GM12878 (cell line): ENCODE data around the gene SNX30. TPM values are rescaled to one million over a fixed set of nuclear protein-coding genes. Genes with fewer than 3 reads are reported as not detected.

ENCODE experiments used
- ATAC-seq: fragments of 200-7000 bp; cut with Tn5 transposase; 3 replicates; pipeline ENCODE4 v1.9.1; 2020; ENCODE audit warnings: mild to moderate bottlenecking, moderate library complexity
- BruUV-seq: library from RNA; stranded (reverse); fragments of 400-500 nt; replicated peaks from 2 replicates; lab custom pipeline; 2021; lab: Mats Ljungman, UMichigan
- CTCF ChIA-PET: fragments of 300-600 bp; sonication (Branson Sonifier 250); formaldehyde crosslinking; extraction: SDS; loops from one replicate; lab custom pipeline; 2021; ENCODE audit warnings: inconsistent platforms; lab: Yijun Ruan, JAX
- POLR2A ChIA-PET: fragments of 350-600 bp; formaldehyde crosslinking; extraction: SDS; loops from one replicate; lab custom pipeline; 2021; ENCODE audit warnings: inconsistent platforms; lab: Charles Lee
- RAD21 ChIA-PET: fragments of 300-600 bp; sonication (Branson Sonifier 250); formaldehyde crosslinking; loops from one replicate; lab custom pipeline; 2023; ENCODE audit warnings: antibody characterized with exemption; ENCODE audit not compliant: unreplicated experiment; lab: Charles Lee
- SMC1A ChIA-PET: fragments of 300-600 bp; sonication (Branson Sonifier 250); formaldehyde crosslinking; loops from one replicate; lab custom pipeline; 2023; ENCODE audit not compliant: unreplicated experiment, uncharacterized antibody; lab: Charles Lee
- DNase-seq: peaks from one replicate; pipeline ENCODE4 v3.0.0-alpha.2; 2011; ENCODE audit warnings: low read depth, low spot score
- FAIRE-seq: peaks from 3 replicates; lab custom pipeline; 2011; peaks lifted over from hg19 to GRCh38; lab: Jason Lieb, UNC
- H2AFZ ChIP-seq: 2 replicates; pipeline ENCODE4 v1.6.0; 2011; ENCODE audit warnings: low read depth, low read length, control low read depth; ENCODE audit not compliant: control insufficient read depth
- H3K27ac ChIP-seq: 2 replicates; pipeline ENCODE4 v1.5.1; 2011; ENCODE audit warnings: control low read depth; ENCODE audit not compliant: control insufficient read depth, insufficient read depth
- H3K27me3 ChIP-seq, 2 experiments: replicated peaks in 1 of 2; 2 replicates each; pipeline versions ENCODE4 v1.6.0 to v1.6.1; 2011; ENCODE audit warnings: low read length in 1 of 2; ENCODE audit not compliant: control insufficient read depth in 2 of 2, insufficient read depth in 2 of 2
- H3K36me3 ChIP-seq, 2 experiments: 2 replicates each; pipeline ENCODE4 v1.5.1; 2011; ENCODE audit warnings: low read length in 1 of 2; ENCODE audit not compliant: control insufficient read depth in 2 of 2, insufficient read depth in 2 of 2
- H3K4me1 ChIP-seq: 2 replicates; pipeline ENCODE4 v1.6.1; 2011; ENCODE audit warnings: mild to moderate bottlenecking, low read length, moderate library complexity, mixed read lengths; ENCODE audit not compliant: control insufficient read depth, insufficient read depth
- H3K4me2 ChIP-seq: 2 replicates; pipeline ENCODE4 v1.6.0; 2011; ENCODE audit warnings: control low read depth; ENCODE audit not compliant: control insufficient read depth, insufficient read depth
- H3K4me3 ChIP-seq: fragments of 200-600 bp; sonication (generic); 2 replicates; pipeline ENCODE4 v1.5.1; 2016
- H3K79me2 ChIP-seq: 2 replicates; pipeline ENCODE4 v1.6.0; 2011; ENCODE audit warnings: low read length; ENCODE audit not compliant: control insufficient read depth, insufficient read depth
- H3K9ac ChIP-seq: 2 replicates; pipeline ENCODE4 v1.8.0; 2011; ENCODE audit warnings: low read length, control low read depth, mixed read lengths; ENCODE audit not compliant: control insufficient read depth, insufficient read depth
- H3K9me3 ChIP-seq: replicated peaks from 3 replicates; pipeline ENCODE4 v1.5.1; 2011; ENCODE audit warnings: mild to moderate bottlenecking, low read length; ENCODE audit not compliant: control insufficient read depth, insufficient read depth
- H4K20me1 ChIP-seq: 2 replicates; pipeline ENCODE4 v1.6.0; 2011; ENCODE audit not compliant: control insufficient read depth, insufficient read depth
- IRF4 ChIP-seq: IDR thresholded peaks from 2 replicates; pipeline ENCODE4 v1.6.1; 2011; ENCODE audit warnings: low read depth, low read length
- NR2F1 ChIP-seq: fragments of 450-650 bp; conservative IDR thresholded peaks from 2 replicates; pipeline ENCODE4 v1.6.1; 2017; ENCODE audit warnings: mild to moderate bottlenecking
- SREBF2 ChIP-seq: IDR thresholded peaks from 2 replicates; pipeline ENCODE4 v1.6.1; 2012; ENCODE audit warnings: mild to moderate bottlenecking, low read length
- TAF1 ChIP-seq: IDR thresholded peaks from 2 replicates; pipeline ENCODE4 v1.6.1; 2011; ENCODE audit warnings: mild to moderate bottlenecking, low read depth, low read length, borderline replicate concordance
- USF2 ChIP-seq: IDR thresholded peaks from 2 replicates; pipeline ENCODE4 v1.6.1; 2011; ENCODE audit warnings: low read depth, low read length, improper control_type of control experiment, borderline replicate concordance
- WRNIP1 ChIP-seq: IDR thresholded peaks from 2 replicates; pipeline ENCODE4 v1.6.1; 2011; ENCODE audit warnings: low read depth, low read length, improper control_type of control experiment, borderline replicate concordance
- ZBED1 ChIP-seq: IDR thresholded peaks from 2 replicates; pipeline ENCODE4 v1.6.1; 2016; ENCODE audit warnings: borderline replicate concordance
- WGBS: methylation state at CpG from one replicate; pipeline ENCODE4 v1.1.6; 2016; ENCODE audit warnings: low lambda C conversion rate; ENCODE audit not compliant: insufficient replicate concordance, insufficient coverage; ENCODE audit errors: missing lambda C conversion rate; 5-methylcytosine and 5-hydroxymethylcytosine counted together
- in situ Hi-C: fragments of 300-500 bp; cut with MboI; formaldehyde crosslinking; loops from 9 replicates; pipeline ENCODE4 v1.14.3; 2018; ENCODE audit warnings: mixed read lengths
- intact Hi-C: fragments of 100-400 bp; cut with micrococcal nuclease; formaldehyde crosslinking; loops from one replicate; pipeline ENCODE4 v1.14.2; 2022; ENCODE audit not compliant: unreplicated experiment
- polyA plus RNA-seq, 11 experiments: library from polyadenylated mRNA; depleted of rRNA in 4 of 11; unstranded in 6 of 11; stranded (reverse) in 5 of 11; fragments of >200 nt; fragmentation: Nextera tagmentation in 4 of 11; fragmentation: Illumina TruSeq in 1 of 11; extraction: Ambion mirVana in 4 of 11; extraction: Trizol in 1 of 11; gene quantifications; 1 replicate in 1 of 11; 2 replicates in 10 of 11; pipeline versions ENCODE4 v1.2.1 to v1.2.3, GENCODE V29; 2011 to 2016; ENCODE audit warnings: inconsistent platforms in 2 of 11, missing spikeins in 2 of 11, low read depth in 1 of 11
- total RNA-seq, 4 experiments: library from RNA; depleted of rRNA in 3 of 4; stranded (reverse); fragments of >200 nt in 3 of 4; fragmentation: Illumina TruSeq in 1 of 4; extraction: Trizol in 1 of 4; gene quantifications; 2 replicates each; pipeline versions ENCODE4 v1.2.1 to v1.2.3, GENCODE V29; 2013 to 2021
- TF ChIP-seq, protein P1 (sequence below): fragments of 450-650 bp; IDR thresholded peaks from 2 replicates; pipeline ENCODE4 v1.6.1; 2018; ENCODE audit warnings: mild to moderate bottlenecking, low read depth, moderate library complexity; ENCODE audit not compliant: partially characterized antibody

SNX30 gene
- total and polyA plus RNA-seq, 10 of the 15 experiments (the other 5 are each of a cell fraction or from before 2014, with no cell fraction given) = 0.53 to 4.0 (median 1.5) TPM

DNA sequence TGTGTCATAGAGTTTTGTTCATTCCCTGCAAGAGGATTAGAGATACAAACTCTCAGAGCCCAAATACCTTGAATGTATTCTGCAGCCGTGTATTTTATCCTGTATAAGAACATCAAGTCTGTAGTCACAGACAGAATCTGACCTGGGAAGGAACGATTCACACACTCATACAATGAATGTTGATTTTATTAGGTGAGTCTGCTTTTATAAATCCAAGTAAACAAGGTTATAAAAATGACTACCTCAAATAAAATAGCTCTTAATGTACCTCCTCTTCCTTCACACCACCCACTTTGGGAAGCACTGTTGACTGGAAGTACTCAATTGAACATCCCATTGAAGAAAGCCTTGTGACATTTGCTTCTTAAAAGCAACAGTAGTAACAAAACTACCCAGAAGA, 128.2 kb downstream of the SNX30 start:
- WGBS = 50% methylated on average over 2 of the region's 2 CpGs
- DNase-seq (no peak), ATAC-seq (no peak), FAIRE-seq (no peak)
- SMC1A ChIA-PET = interaction anchor here (1.0 kb wide), 1 partner anchor 9 kb away, joined by 3 read pairs; no protein-coding TSS in a partner anchor
- Histone ChIP-seq H3K27me3 (peaks cover 0 to 3% of the 10 kb centered on the region in 2 experiments; a peak in 2 of 4 replicates), H3K4me3 (no peak overlapping the region), H3K36me3 (no peaks in the 10 kb centered on the region), H3K4me1 (no peaks in the 10 kb centered on the region), H3K9ac (no peak overlapping the region), H3K27ac (no peak overlapping the region), H3K9me3 (no peaks in the 10 kb centered on the region), H3K4me2 (no peak overlapping the region), H3K79me2 (no peaks in the 10 kb centered on the region), H4K20me1 (no peaks in the 10 kb centered on the region), H2AFZ (no peak overlapping the region)
- POLR2A ChIA-PET = no interaction called here
- intact Hi-C loops (no loop called here), in situ Hi-C loops (no loop called here)
- RAD21 ChIA-PET = no interaction called here
- BruUV-seq = no TSS peak
- TF ChIP-seq TAF1 (no peak), ZBED1 (no peak), USF2 (no peak), SREBF2 (no peak), WRNIP1 (no peak), NR2F1 (no peak), IRF4 (no peak)
- TF ChIP-seq, protein P1, sequence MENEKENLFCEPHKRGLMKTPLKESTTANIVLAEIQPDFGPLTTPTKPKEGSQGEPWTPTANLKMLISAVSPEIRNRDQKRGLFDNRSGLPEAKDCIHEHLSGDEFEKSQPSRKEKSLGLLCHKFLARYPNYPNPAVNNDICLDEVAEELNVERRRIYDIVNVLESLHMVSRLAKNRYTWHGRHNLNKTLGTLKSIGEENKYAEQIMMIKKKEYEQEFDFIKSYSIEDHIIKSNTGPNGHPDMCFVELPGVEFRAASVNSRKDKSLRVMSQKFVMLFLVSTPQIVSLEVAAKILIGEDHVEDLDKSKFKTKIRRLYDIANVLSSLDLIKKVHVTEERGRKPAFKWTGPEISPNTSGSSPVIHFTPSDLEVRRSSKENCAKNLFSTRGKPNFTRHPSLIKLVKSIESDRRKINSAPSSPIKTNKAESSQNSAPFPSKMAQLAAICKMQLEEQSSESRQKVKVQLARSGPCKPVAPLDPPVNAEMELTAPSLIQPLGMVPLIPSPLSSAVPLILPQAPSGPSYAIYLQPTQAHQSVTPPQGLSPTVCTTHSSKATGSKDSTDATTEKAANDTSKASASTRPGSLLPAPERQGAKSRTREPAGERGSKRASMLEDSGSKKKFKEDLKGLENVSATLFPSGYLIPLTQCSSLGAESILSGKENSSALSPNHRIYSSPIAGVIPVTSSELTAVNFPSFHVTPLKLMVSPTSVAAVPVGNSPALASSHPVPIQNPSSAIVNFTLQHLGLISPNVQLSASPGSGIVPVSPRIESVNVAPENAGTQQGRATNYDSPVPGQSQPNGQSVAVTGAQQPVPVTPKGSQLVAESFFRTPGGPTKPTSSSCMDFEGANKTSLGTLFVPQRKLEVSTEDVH = no peak
- CTCF ChIA-PET = interaction anchor here (1.0 to 1.9 kb wide), 2 partner anchors 24 to 40 kb away, joined by 3 to 4 read pairs; no protein-coding TSS in a partner anchor
